Activated naive CD8-positive, alpha-beta T cell treated with anti-CD3 and anti-CD28 coated beads, Interleukin-2, amount 50 U/mL, for 16 hours (primary cell): ENCODE data around the gene PLIN1.
"Not testable (repeated sequence)": the region's sequence is repeated elsewhere in the genome, so short reads cannot be mapped to it uniquely, and the experiment has no call there.

Experiments
- DNase-seq: peaks from one replicate; pipeline ENCODE4 v3.0.0-alpha.2; 2020; ENCODE audit warnings: low read depth, low spot score

The PLIN1 gene

GRCh38 chr15:89679212-89679611, at the start of gene PLIN1:
Gene PLIN1 (minus strand): TSS chr15:89679367. CDS start chr15:89677489, 1,878 bp downstream.
- no peak for DNase-seq

GRCh38 chr15:89728254-89728653, 49.1 kb upstream of the PLIN1 start:
- DNase-seq = no peak

GRCh38 chr15:89725064-89725463, 45.9 kb upstream of the PLIN1 start:
- DNase-seq = no peak

- no peak for DNase-seq
Measured at GRCh38 chr15:89724621-89725020, 45.5 kb upstream of the PLIN1 start.

GRCh38 chr15:89723031-89723430, 43.9 kb upstream of the PLIN1 start:
- no peak for DNase-seq

- no peak for DNase-seq
Measured at GRCh38 chr15:89714775-89715174, 35.6 kb upstream of the PLIN1 start.

- no peak for DNase-seq
Measured at GRCh38 chr15:89707577-89707976, 28.4 kb upstream of the PLIN1 start.

- no peak for DNase-seq
Measured at GRCh38 chr15:89704411-89704810, 25.2 kb upstream of the PLIN1 start.

GRCh38 chr15:89695198-89695597, 16.0 kb upstream of the PLIN1 start:
- DNase-seq = no peak

GRCh38 chr15:89693696-89694095, 14.5 kb upstream of the PLIN1 start:
- no peak for DNase-seq

- no peak for DNase-seq
Measured at GRCh38 chr15:89693091-89693490, 13.9 kb upstream of the PLIN1 start.

- DNase-seq = peak; percentile 48
Measured at GRCh38 chr15:89690276-89691218, 11.4 kb upstream of the PLIN1 start, which contains the start of the genes PEX11A and WDR93. Gene PEX11A (minus strand): TSS chr15:89690754. CDS start chr15:89690632, 122 bp downstream. Gene WDR93 (plus strand): TSS chr15:89690811. CDS start chr15:89701747, 10,936 bp downstream.

- not testable (repeated sequence) for DNase-seq
Measured at GRCh38 chr15:89689930-89690275, 10.7 kb upstream of the PLIN1 start.

- DNase-seq = no peak
Measured at GRCh38 chr15:89686522-89686921, 7.4 kb upstream of the PLIN1 start.

GRCh38 chr15:89685995-89686394, 6.8 kb upstream of the PLIN1 start:
- no peak for DNase-seq

GRCh38 chr15:89681146-89681545, 2.0 kb upstream of the PLIN1 start:
- DNase-seq = no peak

- no peak for DNase-seq
Measured at GRCh38 chr15:89680282-89680873, 1.2 kb upstream of the PLIN1 start.

- no peak for DNase-seq
Measured at GRCh38 chr15:89677381-89677780, 1.8 kb downstream of the PLIN1 start.

GRCh38 chr15:89675606-89676005, 3.6 kb downstream of the PLIN1 start:
- no peak for DNase-seq

- no peak for DNase-seq
Measured at GRCh38 chr15:89674526-89674925, 4.6 kb downstream of the PLIN1 start.

- no peak for DNase-seq
Measured at GRCh38 chr15:89673165-89673512, 6.0 kb downstream of the PLIN1 start.

GRCh38 chr15:89672221-89673164, 6.7 kb downstream of the PLIN1 start:
- DNase-seq = no peak
